ENCODE data around the gene SHROOM1. TPM values are rescaled to one million over a fixed set of nuclear protein-coding genes. Genes with fewer than 3 reads are reported as not detected.

SHROOM1 gene
- total RNA-seq, 1 donor from 2014 or later: 6.3 TPM

GRCh38 chr5:132778129-132778528 lies 52.3 kb downstream of the SHROOM1 start:
- TF ChIP-seq, protein P1, sequence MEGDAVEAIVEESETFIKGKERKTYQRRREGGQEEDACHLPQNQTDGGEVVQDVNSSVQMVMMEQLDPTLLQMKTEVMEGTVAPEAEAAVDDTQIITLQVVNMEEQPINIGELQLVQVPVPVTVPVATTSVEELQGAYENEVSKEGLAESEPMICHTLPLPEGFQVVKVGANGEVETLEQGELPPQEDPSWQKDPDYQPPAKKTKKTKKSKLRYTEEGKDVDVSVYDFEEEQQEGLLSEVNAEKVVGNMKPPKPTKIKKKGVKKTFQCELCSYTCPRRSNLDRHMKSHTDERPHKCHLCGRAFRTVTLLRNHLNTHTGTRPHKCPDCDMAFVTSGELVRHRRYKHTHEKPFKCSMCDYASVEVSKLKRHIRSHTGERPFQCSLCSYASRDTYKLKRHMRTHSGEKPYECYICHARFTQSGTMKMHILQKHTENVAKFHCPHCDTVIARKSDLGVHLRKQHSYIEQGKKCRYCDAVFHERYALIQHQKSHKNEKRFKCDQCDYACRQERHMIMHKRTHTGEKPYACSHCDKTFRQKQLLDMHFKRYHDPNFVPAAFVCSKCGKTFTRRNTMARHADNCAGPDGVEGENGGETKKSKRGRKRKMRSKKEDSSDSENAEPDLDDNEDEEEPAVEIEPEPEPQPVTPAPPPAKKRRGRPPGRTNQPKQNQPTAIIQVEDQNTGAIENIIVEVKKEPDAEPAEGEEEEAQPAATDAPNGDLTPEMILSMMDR (conservative IDR thresholded peaks at IDR 0.05; ENCODE audit: low read depth, low read length): no peak
- DNase-seq (ENCODE audit: low read depth): no peak
- H3K4me3 ChIP-seq (ENCODE audit: low read depth, low read length): peak overlapping the region; percentile 86

GRCh38 chr5:132777209-132778069 lies 53.0 kb downstream of the SHROOM1 start, which contains the start of gene SEPTIN8:
SEPTIN8 (minus strand) TSS chr5:132777239; CDS start chr5:132777137, 102 bp downstream.
- no peak for DNase-seq (ENCODE audit: low read depth)
- TF ChIP-seq, protein P1 (conservative IDR thresholded peaks at IDR 0.05; ENCODE audit: low read depth, low read length): no peak

DNA sequence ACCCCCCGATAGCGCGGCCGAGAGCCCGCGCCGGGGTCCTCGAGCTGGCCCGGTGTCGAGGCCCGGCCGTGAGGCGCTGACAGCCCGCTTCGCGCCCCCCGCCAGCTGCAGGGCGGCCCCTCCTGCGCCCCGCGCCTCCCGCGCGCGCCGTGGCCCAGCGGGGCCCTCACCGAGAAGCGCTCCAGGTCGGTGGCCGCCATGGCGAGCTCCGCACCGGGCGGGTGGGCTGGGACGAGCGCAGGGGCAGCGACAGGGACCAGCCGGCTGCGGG lies 53.6 kb downstream of the SHROOM1 start:
- TF ChIP-seq, protein P1 (conservative IDR thresholded peaks at IDR 0.05; ENCODE audit: low read depth, low read length): no peak
- DNase-seq (ENCODE audit: low read depth): no peak
- peak overlapping the region; percentile 86 for H3K4me3 ChIP-seq (ENCODE audit: low read depth, low read length)

More at GRCh38 chr5:132777209-132778069, 53.0 kb downstream of the SHROOM1 start, which contains the start of gene SEPTIN8:
- H3K4me3 ChIP-seq (ENCODE audit: low read depth, low read length): peak within 1 kb of the TSS; percentile 86

DNA sequence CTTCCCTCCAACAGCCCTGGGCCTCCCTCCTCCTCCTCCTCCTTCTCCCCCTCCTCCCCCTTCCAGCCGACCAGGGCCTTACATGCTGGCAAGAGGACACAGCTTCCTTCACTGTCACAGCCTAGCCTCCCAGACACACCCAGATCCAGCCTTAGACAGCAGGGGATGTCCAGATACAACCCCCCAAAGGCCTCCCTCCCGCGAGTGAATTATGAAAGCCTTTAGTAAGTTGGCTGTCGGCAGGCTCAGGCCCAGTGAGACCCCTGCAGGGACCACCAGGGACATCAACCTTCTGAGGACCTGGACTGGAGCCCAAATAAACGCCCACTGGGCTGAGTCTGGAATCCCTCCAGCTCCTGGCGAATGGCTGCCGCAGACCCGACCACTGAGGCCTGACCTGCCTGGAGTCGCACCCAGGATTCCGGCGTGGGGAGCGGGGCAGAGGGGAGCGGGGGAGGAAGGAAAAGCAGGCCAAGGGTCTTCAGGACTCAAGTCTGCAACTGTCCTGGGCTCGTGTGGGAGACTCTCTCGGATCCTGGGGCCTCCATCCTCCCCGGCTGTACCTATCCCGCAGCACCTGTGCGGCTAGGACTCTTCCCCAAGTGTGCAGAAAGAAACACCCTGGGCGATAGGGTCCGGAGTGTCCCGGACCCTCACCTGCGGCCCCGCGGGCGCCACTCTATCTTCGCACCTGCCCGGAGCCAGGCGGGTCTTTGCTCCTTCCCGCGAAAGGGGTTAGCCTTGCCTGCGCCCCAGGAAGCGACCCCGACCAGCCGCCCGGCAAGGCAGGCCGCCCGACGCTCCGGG lies 54.1 kb downstream of the SHROOM1 start:
- peak overlapping the region; percentile 86 for H3K4me3 ChIP-seq (ENCODE audit: low read depth, low read length)
- TF ChIP-seq, protein P1 (conservative IDR thresholded peaks at IDR 0.05; ENCODE audit: low read depth, low read length): no peak
- DNase-seq (ENCODE audit: low read depth): no peak

GRCh38 chr5:132775476-132775961 lies 54.9 kb downstream of the SHROOM1 start:
- H3K4me3 ChIP-seq (ENCODE audit: low read depth, low read length): peak overlapping the region; percentile 86
- TF ChIP-seq, protein P1 (conservative IDR thresholded peaks at IDR 0.05; ENCODE audit: low read depth, low read length): no peak
- peak; percentile 36 for DNase-seq (ENCODE audit: low read depth)

- H3K4me3 ChIP-seq (ENCODE audit: low read depth, low read length): no peak overlapping the region
- TF ChIP-seq, protein P1 (conservative IDR thresholded peaks at IDR 0.05; ENCODE audit: low read depth, low read length): no peak
- no peak for DNase-seq (ENCODE audit: low read depth)
These were observed 55.6 kb downstream of the SHROOM1 start for GRCh38 chr5:132774896-132775295.

Data from epithelial cell of proximal tubule (primary cell).